ENCODE measurements around the gene GRAP2.

Gene GRAP2

DNA sequence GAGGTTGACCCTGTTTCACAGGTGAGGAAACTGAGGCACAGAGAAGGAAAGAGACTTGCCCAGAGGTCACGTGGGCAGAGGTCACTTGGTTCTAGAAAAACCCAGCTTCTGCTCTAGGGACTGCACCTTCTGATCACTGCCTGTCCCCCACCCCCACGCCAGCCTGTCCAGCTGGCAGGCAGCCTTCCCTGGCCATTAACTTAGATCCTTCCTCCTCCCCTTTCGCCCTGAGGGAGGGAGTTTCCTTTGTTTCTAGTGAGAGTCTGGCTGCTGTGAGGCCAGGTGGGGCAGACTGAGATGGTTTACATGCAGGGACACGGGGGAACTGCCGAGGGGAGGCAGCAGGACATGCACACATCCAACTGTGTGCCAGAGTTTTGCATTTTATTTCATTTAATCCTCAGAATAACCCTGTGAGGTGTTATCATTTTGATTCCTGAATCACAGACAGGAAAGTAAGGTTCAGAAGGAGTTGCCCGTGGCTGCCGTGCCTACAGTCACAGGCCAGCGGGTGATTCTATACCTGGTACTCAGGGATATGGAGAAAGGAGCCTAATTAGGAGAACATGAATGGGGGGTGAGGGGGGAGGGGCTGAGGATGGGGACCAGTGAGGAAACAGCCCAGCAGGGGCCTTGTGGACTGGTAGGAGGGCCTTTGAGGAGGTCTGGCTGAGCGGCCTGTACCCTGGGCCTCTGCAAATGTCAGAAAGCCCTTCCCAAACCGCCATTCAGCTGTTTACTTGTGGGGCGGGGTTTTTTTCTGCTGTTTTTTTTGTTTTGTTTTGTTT, 97.2 kb downstream of the GRAP2 start:
- H3K4me2 ChIP-seq (ENCODE audit: low read length): no peak overlapping the region
- H3K27me3 ChIP-seq (ENCODE audit: control insufficient read depth, low read length): 0 out of 2 replicates have a peak, but pooled peaks cover 5% of the 10 kb centered on the region
- H3F3A ChIP-seq (ENCODE audit: control insufficient read depth, insufficient read depth): no peaks in the 10 kb centered on the region
- H3K4me1 ChIP-seq (ENCODE audit: control insufficient read depth, low read length): no peaks in the 10 kb centered on the region
- H4K20me1 ChIP-seq (ENCODE audit: control insufficient read depth, insufficient read depth, low read depth, low read length): no peaks in the 10 kb centered on the region
- no peaks in the 10 kb centered on the region for H3K9me2 ChIP-seq (replicated peaks; ENCODE audit: control insufficient read depth, low read length)
- no peak overlapping the region for H3K27ac ChIP-seq (ENCODE audit: low read depth, low read length)
- H3K4me3 ChIP-seq (ENCODE audit: low read length): no peak overlapping the region
- H3K79me2 ChIP-seq (ENCODE audit: control insufficient read depth, low read length): no peaks in the 10 kb centered on the region
- TF ChIP-seq EZH2phosphoT487 (IDR thresholded peaks at IDR 0.05; ENCODE audit: borderline replicate concordance, low read length): no peak
- TF ChIP-seq, protein P1, sequence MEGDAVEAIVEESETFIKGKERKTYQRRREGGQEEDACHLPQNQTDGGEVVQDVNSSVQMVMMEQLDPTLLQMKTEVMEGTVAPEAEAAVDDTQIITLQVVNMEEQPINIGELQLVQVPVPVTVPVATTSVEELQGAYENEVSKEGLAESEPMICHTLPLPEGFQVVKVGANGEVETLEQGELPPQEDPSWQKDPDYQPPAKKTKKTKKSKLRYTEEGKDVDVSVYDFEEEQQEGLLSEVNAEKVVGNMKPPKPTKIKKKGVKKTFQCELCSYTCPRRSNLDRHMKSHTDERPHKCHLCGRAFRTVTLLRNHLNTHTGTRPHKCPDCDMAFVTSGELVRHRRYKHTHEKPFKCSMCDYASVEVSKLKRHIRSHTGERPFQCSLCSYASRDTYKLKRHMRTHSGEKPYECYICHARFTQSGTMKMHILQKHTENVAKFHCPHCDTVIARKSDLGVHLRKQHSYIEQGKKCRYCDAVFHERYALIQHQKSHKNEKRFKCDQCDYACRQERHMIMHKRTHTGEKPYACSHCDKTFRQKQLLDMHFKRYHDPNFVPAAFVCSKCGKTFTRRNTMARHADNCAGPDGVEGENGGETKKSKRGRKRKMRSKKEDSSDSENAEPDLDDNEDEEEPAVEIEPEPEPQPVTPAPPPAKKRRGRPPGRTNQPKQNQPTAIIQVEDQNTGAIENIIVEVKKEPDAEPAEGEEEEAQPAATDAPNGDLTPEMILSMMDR (IDR thresholded peaks at IDR 0.05; ENCODE audit: low read depth, low read length, poor library complexity, severe bottlenecking): no peak
- H3K36me3 ChIP-seq (ENCODE audit: control insufficient read depth, low read length): no peaks in the 10 kb centered on the region
- no peaks in the 10 kb centered on the region for H3K9me3 ChIP-seq (ENCODE audit: control insufficient read depth, insufficient read depth, low read length)

DNA sequence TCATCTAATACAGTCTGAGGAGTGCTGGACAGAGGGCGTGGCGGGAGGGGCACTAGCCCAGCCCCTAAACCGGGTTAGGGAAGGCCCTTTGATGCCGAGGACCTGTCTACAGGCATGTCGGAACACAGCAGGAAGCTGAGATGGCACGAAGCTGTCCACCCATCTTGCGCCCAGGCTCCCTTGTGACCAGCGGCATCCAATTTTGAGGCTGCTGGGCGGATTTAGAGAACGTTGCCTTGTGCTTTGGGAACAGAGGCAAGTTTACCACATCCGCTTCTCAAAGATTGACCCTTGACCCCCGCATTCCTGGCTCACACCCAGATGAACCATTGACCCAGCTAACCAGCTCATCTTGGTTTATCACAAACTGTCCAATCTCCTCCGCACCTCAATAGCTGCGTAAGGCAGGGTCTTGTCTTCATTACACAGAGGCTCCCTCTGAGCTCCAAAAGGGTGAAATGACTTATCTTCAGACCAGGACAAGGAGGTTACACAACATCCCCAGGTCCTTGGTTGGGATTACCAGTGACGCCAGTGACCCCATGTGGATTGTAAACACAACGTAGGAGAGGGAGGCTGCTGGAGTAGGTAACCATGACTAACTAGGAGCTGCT, 98.4 kb downstream of the GRAP2 start:
- no peaks in the 10 kb centered on the region for H3K79me2 ChIP-seq (ENCODE audit: control insufficient read depth, low read length)
- no peak overlapping the region for H3K4me3 ChIP-seq (ENCODE audit: low read length)
- H3K4me1 ChIP-seq (ENCODE audit: control insufficient read depth, low read length): no peaks in the 10 kb centered on the region
- H3K4me2 ChIP-seq (ENCODE audit: low read length): no peak overlapping the region
- H3K9me3 ChIP-seq (ENCODE audit: control insufficient read depth, insufficient read depth, low read length): no peaks in the 10 kb centered on the region
- H3K36me3 ChIP-seq (ENCODE audit: control insufficient read depth, low read length): no peaks in the 10 kb centered on the region
- no peaks in the 10 kb centered on the region for H3F3A ChIP-seq (ENCODE audit: control insufficient read depth, insufficient read depth)
- no peak for TF ChIP-seq EZH2phosphoT487 (IDR thresholded peaks at IDR 0.05; ENCODE audit: borderline replicate concordance, low read length)
- TF ChIP-seq, protein P1 (IDR thresholded peaks at IDR 0.05; ENCODE audit: low read depth, low read length, poor library complexity, severe bottlenecking): no peak
- no peaks in the 10 kb centered on the region for H4K20me1 ChIP-seq (ENCODE audit: control insufficient read depth, insufficient read depth, low read depth, low read length)
- H3K27me3 ChIP-seq (ENCODE audit: control insufficient read depth, low read length): 0 out of 2 replicates have a peak, but pooled peaks cover 5% of the 10 kb centered on the region
- no peaks in the 10 kb centered on the region for H3K9me2 ChIP-seq (replicated peaks; ENCODE audit: control insufficient read depth, low read length)
- H3K27ac ChIP-seq (ENCODE audit: low read depth, low read length): no peak overlapping the region

DNA sequence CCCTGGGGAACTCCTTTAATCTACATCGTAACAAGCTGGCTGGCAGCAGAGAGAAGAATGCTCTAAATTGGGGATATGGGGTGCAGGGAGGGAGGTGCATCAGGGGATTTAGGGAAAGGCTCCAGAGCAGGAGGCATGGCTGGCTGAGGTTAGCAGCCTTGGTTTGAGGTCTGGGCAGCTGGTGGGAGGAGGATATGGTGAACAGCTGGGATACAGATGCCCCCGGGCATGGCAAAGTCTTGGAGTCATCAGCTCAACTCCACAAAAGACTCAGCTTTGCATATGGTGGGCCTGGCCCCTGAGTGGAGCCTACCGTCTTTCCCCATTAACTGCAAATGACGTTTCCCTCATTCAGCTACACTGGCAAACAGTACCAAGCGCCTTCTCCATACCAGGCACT, 99.3 kb downstream of the GRAP2 start:
- Histone ChIP-seq H3F3A (ENCODE audit: control insufficient read depth, insufficient read depth) (no peaks in the 10 kb centered on the region), H3K4me1 (ENCODE audit: control insufficient read depth, low read length) (no peaks in the 10 kb centered on the region), H3K9me2 (replicated peaks; ENCODE audit: control insufficient read depth, low read length) (no peaks in the 10 kb centered on the region), H3K27me3 (ENCODE audit: control insufficient read depth, low read length) (0 out of 2 replicates have a peak, but pooled peaks cover 6% of the 10 kb centered on the region), H3K27ac (ENCODE audit: low read depth, low read length) (no peak overlapping the region), H3K79me2 (ENCODE audit: control insufficient read depth, low read length) (no peaks in the 10 kb centered on the region), H3K36me3 (ENCODE audit: control insufficient read depth, low read length) (no peaks in the 10 kb centered on the region), H3K4me2 (ENCODE audit: low read length) (no peak overlapping the region), H4K20me1 (ENCODE audit: control insufficient read depth, insufficient read depth, low read depth, low read length) (no peaks in the 10 kb centered on the region), H3K9me3 (ENCODE audit: control insufficient read depth, insufficient read depth, low read length) (no peaks in the 10 kb centered on the region), H3K4me3 (ENCODE audit: low read length) (no peak overlapping the region)
- no peak for TF ChIP-seq EZH2phosphoT487 (IDR thresholded peaks at IDR 0.05; ENCODE audit: borderline replicate concordance, low read length)
- TF ChIP-seq, protein P1 (IDR thresholded peaks at IDR 0.05; ENCODE audit: low read depth, low read length, poor library complexity, severe bottlenecking): no peak
